ENCODE results near the gene TENM3. TPM values are rescaled to one million over a fixed set of nuclear protein-coding genes. Genes with fewer than 3 reads are reported as not detected.

The TENM3 gene
- polyA plus RNA-seq, 1 experiment, result 54.9 TPM

GRCh38 chr4:182729516-182729915 lies 486.3 kb downstream of the TENM3 start:
- Histone ChIP-seq H3K27ac (ENCODE audit: low read depth, low read length) (no peak overlapping the region), H3K4me3 (ENCODE audit: low read depth, low read length) (no peak overlapping the region), H3K9me3 (ENCODE audit: control insufficient read depth, insufficient read depth, low read length) (no peaks in the 10 kb centered on the region), H3K27me3 (ENCODE audit: control insufficient read depth, insufficient read depth, low read length) (no peaks in the 10 kb centered on the region)
- no peak for DNase-seq (ENCODE audit: low read depth, low spot score)
- ChIA-PET POLR2A (no interaction called here), CTCF (no interaction called here)
- TF ChIP-seq, protein P1, sequence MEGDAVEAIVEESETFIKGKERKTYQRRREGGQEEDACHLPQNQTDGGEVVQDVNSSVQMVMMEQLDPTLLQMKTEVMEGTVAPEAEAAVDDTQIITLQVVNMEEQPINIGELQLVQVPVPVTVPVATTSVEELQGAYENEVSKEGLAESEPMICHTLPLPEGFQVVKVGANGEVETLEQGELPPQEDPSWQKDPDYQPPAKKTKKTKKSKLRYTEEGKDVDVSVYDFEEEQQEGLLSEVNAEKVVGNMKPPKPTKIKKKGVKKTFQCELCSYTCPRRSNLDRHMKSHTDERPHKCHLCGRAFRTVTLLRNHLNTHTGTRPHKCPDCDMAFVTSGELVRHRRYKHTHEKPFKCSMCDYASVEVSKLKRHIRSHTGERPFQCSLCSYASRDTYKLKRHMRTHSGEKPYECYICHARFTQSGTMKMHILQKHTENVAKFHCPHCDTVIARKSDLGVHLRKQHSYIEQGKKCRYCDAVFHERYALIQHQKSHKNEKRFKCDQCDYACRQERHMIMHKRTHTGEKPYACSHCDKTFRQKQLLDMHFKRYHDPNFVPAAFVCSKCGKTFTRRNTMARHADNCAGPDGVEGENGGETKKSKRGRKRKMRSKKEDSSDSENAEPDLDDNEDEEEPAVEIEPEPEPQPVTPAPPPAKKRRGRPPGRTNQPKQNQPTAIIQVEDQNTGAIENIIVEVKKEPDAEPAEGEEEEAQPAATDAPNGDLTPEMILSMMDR (IDR thresholded peaks at IDR 0.05; ENCODE audit: low read depth, low read length), result no peak

DNA sequence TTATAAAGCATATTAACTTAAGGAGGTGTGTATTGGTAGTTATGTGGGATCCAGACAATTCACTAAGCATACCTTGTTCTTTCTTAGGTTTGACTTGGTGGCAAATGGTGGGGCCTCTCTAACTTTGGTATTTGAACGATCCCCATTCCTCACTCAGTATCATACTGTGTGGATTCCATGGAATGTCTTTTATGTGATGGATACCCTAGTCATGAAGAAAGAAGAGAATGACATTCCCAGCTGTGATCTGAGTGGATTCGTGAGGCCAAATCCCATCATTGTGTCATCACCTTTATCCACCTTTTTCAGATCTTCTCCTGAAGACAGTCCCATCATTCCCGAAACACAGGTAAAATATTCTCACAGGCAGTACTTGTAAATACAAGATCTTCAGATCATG lies 487.6 kb downstream of the TENM3 start:
- TF ChIP-seq, protein P1 (IDR thresholded peaks at IDR 0.05; ENCODE audit: low read depth, low read length), result no peak
- ChIA-PET POLR2A (no interaction called here), CTCF (no interaction called here)
- H3K27me3 ChIP-seq (ENCODE audit: control insufficient read depth, insufficient read depth, low read length), result no peaks in the 10 kb centered on the region
- no peaks in the 10 kb centered on the region for H3K9me3 ChIP-seq (ENCODE audit: control insufficient read depth, insufficient read depth, low read length)
- no peak overlapping the region for H3K4me3 ChIP-seq (ENCODE audit: low read depth, low read length)
- no peak overlapping the region for H3K27ac ChIP-seq (ENCODE audit: low read depth, low read length)
- no peak for DNase-seq (ENCODE audit: low read depth, low spot score)

- CTCF ChIA-PET, result no interaction called here
- DNase-seq (ENCODE audit: low read depth, low spot score), result no peak
- no peak overlapping the region for H3K4me3 ChIP-seq (ENCODE audit: low read depth, low read length)
Observed at GRCh38 chr4:182736207-182736606, 493.0 kb downstream of the TENM3 start.

GRCh38 chr4:182738283-182739047 lies 495.3 kb downstream of the TENM3 start:
- no peak overlapping the region for H3K4me3 ChIP-seq (ENCODE audit: low read depth, low read length)
- TF ChIP-seq, protein P1 (IDR thresholded peaks at IDR 0.05; ENCODE audit: low read depth, low read length), result no peak
- CTCF ChIA-PET, result no interaction called here
- no peaks in the 10 kb centered on the region for H3K9me3 ChIP-seq (ENCODE audit: control insufficient read depth, insufficient read depth, low read length)
- no peak overlapping the region for H3K27ac ChIP-seq (ENCODE audit: low read depth, low read length)
- no peak for DNase-seq (ENCODE audit: low read depth, low spot score)
- no peaks in the 10 kb centered on the region for H3K27me3 ChIP-seq (ENCODE audit: control insufficient read depth, insufficient read depth, low read length)
- POLR2A ChIA-PET, result no interaction called here

More at GRCh38 chr4:182736207-182736606, 493.0 kb downstream of the TENM3 start:
- TF ChIP-seq, protein P1 (IDR thresholded peaks at IDR 0.05; ENCODE audit: low read depth, low read length), result no peak
- POLR2A ChIA-PET, result no interaction called here
- no peaks in the 10 kb centered on the region for H3K27me3 ChIP-seq (ENCODE audit: control insufficient read depth, insufficient read depth, low read length)
- no peak overlapping the region for H3K27ac ChIP-seq (ENCODE audit: low read depth, low read length)
- H3K9me3 ChIP-seq (ENCODE audit: control insufficient read depth, insufficient read depth, low read length), result no peaks in the 10 kb centered on the region

DNA sequence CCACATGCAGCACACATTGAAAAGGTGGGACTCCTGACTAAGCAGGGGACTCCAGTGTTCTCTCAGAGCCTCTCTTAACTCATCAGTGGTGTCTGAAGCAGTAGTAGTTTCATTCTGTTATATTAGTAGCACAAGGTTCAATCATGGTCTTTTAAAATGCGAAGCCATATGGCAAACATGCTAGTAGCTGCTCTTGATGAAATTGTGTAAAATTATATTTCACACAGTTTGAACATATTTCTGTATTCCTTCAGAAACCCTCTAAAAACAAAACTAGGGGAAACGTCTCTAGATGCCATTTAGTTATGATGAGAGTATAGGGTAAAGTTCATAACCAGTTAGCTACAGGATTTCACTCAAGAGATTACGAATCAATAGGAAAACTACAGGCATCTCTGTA lies 497.1 kb downstream of the TENM3 start:
- no peak for DNase-seq (ENCODE audit: low read depth, low spot score)
- H3K9me3 ChIP-seq (ENCODE audit: control insufficient read depth, insufficient read depth, low read length), result no peaks in the 10 kb centered on the region
- POLR2A ChIA-PET, result no interaction called here
- H3K27me3 ChIP-seq (ENCODE audit: control insufficient read depth, insufficient read depth, low read length), result no peaks in the 10 kb centered on the region
- TF ChIP-seq, protein P1 (IDR thresholded peaks at IDR 0.05; ENCODE audit: low read depth, low read length), result no peak
- H3K4me3 ChIP-seq (ENCODE audit: low read depth, low read length), result no peak overlapping the region
- CTCF ChIA-PET, result interaction anchor here (0.6 kb wide), 1 partner anchor 66 kb away, joined by 3 read pairs; no protein-coding TSS in a partner anchor
- H3K27ac ChIP-seq (ENCODE audit: low read depth, low read length), result no peak overlapping the region
